Lower leg skin (tissue), 3 donors: ENCODE data around the gene UBE2Q1.

ENCODE experiments used
- POLR2A ChIP-seq, 2 donors: fragments of 450-650 bp; IDR thresholded peaks; one replicate each; pipeline ENCODE4 v1.6.1; 2016 to 2017; ENCODE audit warnings: antibody characterized with exemption in 2 of 2, mild to moderate bottlenecking in 1 of 2, moderate library complexity in 1 of 2
- TF ChIP-seq, protein P1 (sequence below), 3 donors: fragments of 450-650 bp; IDR thresholded peaks; one replicate each; pipeline ENCODE4 v1.5.1; 2016; ENCODE audit warnings: antibody characterized with exemption in 3 of 3, mild to moderate bottlenecking in 3 of 3, moderate library complexity in 2 of 3

DNA sequence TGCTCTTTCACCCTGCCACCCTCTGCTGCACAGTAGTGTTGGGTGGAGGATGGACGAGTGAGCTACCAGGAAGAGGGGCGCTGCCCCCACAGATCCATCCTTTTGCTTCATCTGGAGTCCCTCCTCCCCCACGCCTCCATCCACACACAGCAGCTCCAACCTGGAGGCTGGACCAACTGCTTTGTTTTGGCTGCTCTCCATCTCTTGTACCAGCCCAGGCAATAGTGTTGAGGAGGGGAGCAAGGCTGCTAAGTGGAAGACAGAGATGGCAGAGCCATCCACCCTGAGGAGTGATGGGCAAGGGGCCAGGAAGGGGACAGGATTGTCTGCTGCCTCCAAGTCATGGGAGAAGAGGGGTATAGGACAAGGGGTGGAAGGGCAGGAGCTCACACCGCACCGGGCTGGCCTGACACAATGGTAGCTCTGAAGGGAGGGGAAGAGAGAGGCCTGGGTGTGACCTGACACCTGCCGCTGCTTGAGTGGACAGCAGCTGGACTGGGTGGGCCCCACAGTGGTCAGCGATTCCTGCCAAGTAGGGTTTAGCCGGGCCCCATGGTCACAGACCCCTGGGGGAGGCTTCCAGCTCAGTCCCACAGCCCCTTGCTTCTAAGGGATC lies 17.6 kb upstream of the UBE2Q1 start:
- TF ChIP-seq, protein P1, sequence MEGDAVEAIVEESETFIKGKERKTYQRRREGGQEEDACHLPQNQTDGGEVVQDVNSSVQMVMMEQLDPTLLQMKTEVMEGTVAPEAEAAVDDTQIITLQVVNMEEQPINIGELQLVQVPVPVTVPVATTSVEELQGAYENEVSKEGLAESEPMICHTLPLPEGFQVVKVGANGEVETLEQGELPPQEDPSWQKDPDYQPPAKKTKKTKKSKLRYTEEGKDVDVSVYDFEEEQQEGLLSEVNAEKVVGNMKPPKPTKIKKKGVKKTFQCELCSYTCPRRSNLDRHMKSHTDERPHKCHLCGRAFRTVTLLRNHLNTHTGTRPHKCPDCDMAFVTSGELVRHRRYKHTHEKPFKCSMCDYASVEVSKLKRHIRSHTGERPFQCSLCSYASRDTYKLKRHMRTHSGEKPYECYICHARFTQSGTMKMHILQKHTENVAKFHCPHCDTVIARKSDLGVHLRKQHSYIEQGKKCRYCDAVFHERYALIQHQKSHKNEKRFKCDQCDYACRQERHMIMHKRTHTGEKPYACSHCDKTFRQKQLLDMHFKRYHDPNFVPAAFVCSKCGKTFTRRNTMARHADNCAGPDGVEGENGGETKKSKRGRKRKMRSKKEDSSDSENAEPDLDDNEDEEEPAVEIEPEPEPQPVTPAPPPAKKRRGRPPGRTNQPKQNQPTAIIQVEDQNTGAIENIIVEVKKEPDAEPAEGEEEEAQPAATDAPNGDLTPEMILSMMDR (IDR thresholded peaks at IDR 0.05) = no peak
- TF ChIP-seq POLR2A (IDR thresholded peaks at IDR 0.05) = no peak
